ENCODE results near the gene ZBTB25.

ZBTB25 gene

DNA sequence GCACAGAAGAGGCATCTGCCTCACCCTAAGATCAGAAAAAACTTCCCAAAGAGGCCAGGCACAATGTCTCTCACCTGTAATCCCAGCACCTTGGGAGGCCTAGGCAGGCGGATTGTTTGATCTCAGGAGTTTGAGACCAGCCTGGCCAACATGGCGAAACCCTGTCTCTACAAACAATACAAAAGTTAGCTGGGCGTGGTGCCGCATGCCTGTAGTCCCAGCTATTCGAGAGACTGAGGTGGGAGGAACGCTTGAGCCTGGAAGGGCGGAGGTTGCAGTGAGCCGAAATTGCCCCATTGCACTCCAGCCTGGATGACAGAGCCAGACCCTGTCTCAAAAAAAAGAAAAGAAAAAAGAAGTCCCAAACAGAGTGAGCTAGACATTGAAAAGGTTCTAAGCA lies 5.4 kb upstream of the ZBTB25 start:
- TF ChIP-seq, protein P1, sequence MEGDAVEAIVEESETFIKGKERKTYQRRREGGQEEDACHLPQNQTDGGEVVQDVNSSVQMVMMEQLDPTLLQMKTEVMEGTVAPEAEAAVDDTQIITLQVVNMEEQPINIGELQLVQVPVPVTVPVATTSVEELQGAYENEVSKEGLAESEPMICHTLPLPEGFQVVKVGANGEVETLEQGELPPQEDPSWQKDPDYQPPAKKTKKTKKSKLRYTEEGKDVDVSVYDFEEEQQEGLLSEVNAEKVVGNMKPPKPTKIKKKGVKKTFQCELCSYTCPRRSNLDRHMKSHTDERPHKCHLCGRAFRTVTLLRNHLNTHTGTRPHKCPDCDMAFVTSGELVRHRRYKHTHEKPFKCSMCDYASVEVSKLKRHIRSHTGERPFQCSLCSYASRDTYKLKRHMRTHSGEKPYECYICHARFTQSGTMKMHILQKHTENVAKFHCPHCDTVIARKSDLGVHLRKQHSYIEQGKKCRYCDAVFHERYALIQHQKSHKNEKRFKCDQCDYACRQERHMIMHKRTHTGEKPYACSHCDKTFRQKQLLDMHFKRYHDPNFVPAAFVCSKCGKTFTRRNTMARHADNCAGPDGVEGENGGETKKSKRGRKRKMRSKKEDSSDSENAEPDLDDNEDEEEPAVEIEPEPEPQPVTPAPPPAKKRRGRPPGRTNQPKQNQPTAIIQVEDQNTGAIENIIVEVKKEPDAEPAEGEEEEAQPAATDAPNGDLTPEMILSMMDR (IDR thresholded peaks at IDR 0.05), result no peak

DNA sequence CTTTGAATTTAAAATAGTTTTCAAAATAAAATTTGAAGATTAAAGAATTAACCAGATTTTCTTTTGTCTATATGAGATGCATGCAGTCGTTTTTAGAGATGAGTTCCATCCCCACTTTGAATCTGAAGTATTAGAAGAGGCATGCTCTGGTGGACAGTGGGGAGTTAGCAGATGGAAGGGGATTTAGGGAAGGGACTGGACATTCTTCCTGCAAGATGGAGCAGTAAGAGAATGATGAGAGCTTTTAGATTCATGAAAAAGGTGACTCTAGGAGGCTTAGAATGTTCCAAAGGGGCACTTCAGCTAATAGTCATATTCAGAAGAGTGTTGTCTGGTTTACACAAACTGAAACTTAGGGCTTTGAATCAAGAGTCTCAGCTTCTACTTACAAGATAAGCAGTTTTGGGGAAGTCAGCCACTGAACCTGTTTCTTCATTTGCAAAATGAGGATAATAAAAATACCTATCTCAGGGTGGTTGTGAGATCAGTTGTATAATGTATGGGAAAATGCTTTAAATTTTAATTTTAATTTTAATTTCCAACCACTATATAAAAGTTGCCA lies 4.7 kb upstream of the ZBTB25 start:
- TF ChIP-seq, protein P1 (IDR thresholded peaks at IDR 0.05), result no peak

GRCh38 chr14:64507376-64508156 lies 3.9 kb upstream of the ZBTB25 start:
- TF ChIP-seq, protein P1 (IDR thresholded peaks at IDR 0.05), result no peak

DNA sequence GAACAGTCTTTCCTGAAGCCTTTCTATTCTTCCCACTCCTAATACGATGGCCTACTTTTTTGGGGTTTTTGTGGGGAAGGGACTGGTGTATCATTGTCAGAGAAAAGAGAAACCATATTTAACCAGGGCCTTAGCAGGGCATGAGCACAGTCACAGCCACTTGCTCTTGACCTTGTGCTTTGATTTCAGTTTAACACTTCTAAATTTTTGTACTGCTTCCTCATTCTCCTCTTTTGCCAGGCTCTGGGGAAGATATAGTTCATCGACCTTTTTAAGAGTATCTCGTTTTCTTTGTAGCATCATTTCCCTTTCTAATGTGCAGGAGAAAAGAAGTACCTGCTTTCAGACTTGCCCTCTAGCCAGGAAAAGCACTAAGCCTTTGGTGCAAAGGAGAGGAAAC lies 3.1 kb upstream of the ZBTB25 start:
- TF ChIP-seq, protein P1 (IDR thresholded peaks at IDR 0.05), result no peak

DNA sequence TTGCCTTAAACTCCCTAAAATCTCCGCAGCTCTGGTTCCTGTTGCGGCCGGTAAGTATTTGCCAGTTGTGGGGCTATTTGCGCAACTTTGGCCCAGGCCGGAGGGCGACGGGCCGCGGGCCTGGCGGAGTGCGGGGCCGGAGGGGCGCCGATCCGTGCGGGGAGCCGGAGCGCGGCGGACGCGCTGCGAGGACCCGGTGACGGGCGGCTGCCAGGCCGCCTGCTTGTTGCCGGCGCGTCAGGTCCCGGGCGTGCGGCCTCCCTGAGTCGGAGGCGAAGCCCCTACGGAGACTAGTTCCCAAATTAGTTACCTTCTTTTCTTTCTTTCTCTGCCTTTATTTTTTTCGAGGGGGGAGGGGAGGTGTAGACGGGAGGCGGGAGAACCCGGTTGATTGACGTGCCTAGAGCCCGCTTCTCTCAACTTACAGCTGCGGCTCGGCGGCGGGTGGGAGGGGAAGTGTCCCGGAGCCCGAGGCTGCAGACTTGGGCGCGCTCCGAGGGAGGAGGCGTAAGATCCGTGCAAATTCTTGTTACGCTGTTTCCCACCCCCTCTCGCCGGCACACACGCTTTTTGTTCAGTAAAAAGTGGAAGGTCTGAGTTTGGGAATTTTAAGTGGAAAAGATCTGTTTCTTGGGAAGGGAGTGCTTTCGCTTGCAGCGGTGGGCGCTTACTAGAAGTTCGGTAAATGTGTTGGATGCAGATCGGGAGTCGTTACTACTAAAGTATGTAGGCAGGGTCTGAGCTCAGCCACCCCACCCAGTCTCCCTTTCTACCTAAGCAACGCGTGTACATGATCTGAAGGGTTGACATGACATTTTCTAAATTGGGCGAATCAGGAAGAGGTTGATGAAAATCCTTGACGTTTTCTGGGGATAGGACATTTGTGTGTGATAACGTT lies 1.5 kb upstream of the ZBTB25 start:
- TF ChIP-seq, protein P1 (IDR thresholded peaks at IDR 0.05), result no peak

DNA sequence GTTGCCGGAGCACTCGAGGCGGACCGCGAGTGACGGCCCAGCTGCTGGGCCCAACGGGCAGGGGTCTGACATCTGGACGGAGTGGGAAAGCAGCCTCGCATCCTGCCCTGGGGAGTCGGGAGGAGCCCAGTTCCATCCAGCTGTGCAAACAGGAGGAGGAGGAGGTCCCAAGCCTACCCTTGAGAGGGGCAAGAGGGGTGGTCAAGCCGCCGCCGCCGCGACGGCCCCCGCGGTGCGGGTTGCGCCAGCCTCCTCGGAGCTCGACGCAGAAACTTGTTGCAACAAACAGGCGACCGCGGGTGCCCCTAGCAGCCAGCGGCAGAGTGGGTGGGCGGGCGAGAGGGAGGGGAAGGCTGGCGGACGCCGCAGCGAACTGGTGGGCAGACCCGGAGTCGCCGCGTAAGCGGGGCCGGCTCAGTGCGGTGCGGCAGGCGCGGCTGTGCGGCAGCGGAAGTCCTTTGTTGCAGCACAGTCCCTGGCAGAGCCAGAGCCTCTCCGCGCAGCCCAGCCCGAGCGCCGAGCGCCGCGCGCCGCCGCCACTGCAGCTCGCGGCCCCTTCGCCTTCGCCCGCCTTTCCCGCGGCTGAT lies 765 bp upstream of the ZBTB25 start, which contains the start of gene ZBTB1:
ZBTB1 (plus strand) TSS at position 461 of the 587 bp plus-strand sequence. CDS start 16,735 bp downstream, outside the sequence.
- TF ChIP-seq, protein P1 (IDR thresholded peaks at IDR 0.05), result no peak

- TF ChIP-seq, protein P1 (IDR thresholded peaks at IDR 0.05), result no peak
These were observed 678 bp downstream of the ZBTB25 start for GRCh38 chr14:64502887-64503433.
